NCI-H345 (cell line): ENCODE measurements around the gene TSC1.

Experiments used
- DNase-seq: peaks from one replicate; lab custom pipeline; 2025; lab: John Stamatoyannopoulos, UW

Gene TSC1

GRCh38 chr9:132861666-132862065 is 82.8 kb downstream of the TSC1 start:
- DNase-seq = no peak

- peak; percentile 16 for DNase-seq
Observed at GRCh38 chr9:132858751-132859150, 85.7 kb downstream of the TSC1 start.

DNA sequence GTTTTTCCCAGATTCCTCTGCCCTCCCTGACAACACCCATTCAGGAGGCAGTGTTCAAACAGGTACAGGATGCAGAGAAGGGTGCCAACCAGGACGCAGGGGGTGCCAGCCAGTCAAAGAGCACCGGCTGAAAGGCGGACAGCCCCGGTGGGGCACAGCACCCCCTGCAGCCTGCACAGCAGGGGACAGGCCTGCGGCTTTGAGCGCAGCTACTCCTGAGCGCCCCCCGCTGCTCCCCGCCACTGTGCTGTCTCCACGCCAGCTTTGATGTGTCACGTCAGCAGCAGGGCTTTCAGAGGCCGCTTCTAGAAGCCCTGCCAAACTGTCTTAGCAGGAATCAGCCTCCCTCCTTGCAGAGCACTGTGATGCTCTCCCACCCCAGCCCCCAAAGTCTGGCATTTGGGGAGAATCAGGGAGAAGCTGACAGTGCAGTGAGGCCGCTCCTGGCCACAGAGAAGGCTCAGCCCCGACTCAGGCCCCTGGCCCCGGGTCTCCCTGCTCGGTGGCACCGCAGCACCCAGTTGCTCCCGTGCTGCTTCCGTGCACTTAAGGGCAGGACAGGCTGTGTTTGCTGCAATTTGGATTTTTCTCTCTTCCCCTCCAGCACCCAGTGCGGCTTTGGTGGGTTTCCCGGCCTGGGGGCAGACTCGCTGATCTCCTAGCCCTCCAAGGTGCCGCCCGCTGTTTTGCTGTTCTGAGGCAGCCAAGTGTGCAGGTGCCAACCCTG is 86.6 kb downstream of the TSC1 start:
- peak; percentile 87 for DNase-seq

DNA sequence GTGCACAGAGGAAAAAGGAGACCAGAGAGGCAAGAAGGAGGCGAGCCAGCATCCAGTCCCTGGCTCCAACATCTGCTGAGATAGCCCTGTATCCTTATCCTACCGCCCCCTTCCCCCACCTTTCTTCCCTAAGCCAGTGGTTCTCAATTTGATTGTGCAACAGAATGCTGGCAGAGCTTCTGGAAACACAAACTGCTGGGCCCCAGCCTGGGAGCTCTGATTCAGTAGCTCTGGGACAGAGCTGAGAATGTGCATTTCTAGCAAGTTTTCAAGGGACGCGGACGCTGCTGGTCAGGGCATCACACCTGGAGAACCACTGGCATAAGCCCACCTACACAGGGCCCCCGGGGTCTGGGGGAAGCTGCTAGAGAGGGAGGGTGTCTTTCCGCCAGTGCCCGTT is 87.4 kb downstream of the TSC1 start:
- DNase-seq = no peak

DNA sequence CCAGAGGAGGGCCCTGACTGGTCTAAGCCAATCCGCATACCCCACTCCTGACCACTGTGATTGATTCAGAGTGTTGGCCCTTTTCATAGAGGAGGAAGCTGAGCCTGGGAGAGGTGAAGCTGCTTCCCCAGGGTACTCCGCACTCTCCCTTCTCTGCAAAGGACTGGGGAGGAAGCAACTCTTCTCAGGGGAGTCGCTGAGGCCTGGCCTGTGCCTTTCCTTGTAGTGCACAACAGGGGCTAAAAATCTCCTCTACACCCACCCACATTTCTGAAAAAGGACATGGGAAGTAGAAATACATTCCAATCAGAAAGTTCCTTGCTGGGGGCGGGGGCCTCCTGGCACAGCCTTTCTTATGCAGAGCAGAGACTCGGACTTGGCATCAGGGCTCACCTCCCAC is 88.5 kb downstream of the TSC1 start:
- DNase-seq = no peak

DNA sequence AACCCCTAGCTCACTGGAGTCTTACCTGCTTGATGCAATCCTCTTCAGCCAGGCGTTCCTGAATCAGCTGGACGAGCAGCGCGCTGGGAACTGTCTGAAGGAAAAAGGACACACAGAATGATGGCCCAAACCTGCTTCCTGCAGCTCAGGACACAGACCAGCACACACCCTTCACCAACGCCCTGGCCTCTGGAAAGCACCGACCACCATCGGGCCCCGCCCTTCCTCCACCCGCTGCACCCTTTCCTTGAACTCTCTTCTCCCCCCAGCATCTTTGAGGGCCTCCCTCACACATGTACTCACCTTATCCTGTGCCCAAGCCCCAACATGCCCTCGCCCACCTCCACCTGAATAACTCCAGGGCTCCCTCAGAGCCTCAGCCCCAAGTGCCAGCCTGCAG is 89.6 kb downstream of the TSC1 start:
- DNase-seq = no peak

DNA sequence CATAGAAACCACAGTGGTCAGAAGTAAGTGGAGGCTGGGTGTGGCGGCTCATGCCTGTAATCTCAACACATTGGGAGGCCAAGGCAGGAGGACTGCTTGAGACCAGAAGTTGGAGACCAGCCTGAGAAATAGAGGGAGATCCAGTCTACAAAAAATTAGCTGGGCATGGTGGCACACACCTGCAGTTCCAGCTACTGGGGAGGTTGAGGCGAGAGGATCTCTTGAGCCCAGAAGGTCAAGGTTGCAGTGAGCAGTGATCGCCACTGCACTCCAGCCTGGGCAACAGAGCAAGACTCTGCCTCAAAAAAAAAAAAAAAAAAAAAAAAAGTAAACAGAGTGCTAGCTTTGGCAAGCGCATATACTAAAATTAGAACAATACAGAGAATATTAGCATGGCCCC is 90.9 kb downstream of the TSC1 start:
- no peak for DNase-seq

GRCh38 chr9:132849185-132849706 is 95.2 kb downstream of the TSC1 start:
- peak; percentile 68 for DNase-seq

DNA sequence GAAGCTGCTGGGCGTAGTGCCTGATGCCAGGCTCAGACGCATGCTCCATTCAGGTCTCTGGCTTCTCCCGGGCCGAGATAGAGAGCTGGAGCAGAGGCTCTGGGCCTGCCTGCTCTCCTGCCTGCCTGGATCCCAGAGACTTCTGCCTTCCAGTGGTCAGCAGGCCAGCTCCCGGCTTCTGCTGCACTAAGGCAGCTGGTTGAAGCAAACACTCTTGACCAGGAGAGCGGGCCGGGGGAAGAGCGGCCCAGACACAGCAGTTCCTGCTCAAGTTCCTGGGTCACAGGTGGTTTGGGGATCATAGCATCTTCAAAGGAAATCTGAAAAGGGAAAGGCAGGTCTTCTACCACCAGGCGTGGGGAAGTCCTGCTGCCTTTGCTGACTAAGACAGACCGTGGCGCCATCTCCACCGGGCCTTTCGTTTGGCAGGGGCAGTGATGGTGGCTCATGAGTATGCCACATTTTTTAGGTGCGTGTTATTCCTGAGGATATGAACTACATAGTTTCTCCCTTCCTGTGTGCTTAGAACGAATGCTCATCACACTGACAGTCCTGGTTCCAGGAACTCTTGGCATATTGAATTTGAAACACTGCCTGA is 97.4 kb downstream of the TSC1 start:
- DNase-seq = no peak

DNA sequence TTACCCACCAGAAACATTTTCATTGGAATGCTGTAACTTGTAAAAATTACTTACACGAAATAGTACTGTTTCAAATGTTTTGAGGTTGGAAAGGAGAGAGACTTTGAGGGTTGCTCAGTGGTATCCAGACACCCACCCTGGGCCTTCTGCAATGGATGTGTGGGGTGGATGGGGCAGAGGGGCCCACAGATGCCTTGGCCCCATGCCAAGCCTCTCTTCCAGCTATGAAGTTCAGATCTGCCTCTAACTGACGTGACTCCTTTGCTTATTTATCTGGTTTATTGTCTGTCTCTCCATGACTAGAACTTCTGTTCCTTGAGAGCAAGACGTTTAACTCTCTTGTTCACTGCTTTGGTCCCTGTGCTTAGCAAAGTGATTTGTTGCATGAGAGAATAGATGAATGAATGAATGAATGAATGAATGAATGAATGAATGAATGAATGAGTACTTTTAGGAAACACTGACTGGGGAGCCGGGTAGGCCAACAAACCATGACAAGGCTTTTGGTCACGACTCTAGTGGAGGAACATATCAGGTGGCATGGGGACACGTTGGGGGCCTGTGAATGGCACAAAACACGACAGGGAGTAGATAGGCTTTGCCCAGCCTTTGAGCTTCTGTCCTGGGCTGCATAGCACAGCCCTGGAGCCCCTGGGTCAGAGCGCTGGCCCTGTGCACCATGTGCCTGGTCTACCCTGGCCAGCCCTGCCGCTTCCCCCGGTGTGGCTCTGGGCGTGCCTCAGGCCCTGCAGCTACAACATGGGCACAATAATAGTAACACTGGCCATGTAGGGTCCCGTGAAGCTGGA is 98.1 kb downstream of the TSC1 start:
- DNase-seq = no peak

DNA sequence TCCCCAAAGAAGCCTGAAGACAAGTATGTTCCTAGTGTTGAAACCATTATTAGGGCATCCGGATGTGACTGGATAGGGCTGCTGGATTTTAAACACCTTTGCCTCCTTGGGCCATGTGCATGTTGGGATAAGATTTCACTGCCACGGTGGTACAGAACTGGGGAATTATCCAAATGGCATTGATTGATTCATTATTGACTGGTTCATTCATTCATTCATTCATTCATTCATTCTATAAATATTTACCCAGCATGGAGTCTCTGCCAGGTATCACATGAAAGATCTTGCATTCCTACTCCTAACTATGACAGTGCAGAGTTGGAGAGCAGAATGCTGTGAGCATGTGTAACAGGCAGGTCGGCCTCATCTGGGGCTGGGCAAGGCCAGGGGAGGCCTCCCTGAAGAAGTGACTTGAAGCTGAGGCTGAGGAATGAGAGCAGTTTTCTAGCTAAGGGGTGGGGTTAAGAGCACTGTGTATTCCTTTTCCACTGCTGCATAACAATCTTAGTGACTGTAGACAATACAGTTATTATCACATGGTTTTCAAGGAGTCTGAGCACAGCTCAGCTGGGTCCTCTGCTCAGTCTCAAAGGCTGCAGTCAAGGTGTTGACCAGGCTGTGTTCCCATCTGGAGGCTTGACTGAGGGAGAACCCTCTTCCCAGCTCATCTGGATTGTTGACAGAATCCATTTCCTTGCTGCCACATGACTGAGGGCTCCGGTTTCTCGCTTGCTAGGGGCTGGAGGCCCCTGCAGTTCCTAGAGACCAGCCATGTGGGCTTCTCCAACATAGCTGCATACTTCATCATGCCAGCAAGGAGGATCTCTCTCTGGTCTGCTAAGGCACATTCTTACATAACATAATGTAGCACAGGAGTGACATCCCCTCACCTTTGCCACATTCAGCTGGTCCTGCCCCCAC is 102.0 kb downstream of the TSC1 start:
- DNase-seq = no peak
